ENCODE measurements around the gene WWOX.

- no peak for TF ChIP-seq POLR2A (IDR thresholded peaks at IDR 0.05)
- TF ChIP-seq, protein P1, sequence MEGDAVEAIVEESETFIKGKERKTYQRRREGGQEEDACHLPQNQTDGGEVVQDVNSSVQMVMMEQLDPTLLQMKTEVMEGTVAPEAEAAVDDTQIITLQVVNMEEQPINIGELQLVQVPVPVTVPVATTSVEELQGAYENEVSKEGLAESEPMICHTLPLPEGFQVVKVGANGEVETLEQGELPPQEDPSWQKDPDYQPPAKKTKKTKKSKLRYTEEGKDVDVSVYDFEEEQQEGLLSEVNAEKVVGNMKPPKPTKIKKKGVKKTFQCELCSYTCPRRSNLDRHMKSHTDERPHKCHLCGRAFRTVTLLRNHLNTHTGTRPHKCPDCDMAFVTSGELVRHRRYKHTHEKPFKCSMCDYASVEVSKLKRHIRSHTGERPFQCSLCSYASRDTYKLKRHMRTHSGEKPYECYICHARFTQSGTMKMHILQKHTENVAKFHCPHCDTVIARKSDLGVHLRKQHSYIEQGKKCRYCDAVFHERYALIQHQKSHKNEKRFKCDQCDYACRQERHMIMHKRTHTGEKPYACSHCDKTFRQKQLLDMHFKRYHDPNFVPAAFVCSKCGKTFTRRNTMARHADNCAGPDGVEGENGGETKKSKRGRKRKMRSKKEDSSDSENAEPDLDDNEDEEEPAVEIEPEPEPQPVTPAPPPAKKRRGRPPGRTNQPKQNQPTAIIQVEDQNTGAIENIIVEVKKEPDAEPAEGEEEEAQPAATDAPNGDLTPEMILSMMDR (IDR thresholded peaks at IDR 0.05): no peak
Observed at GRCh38 chr16:78116946-78117345, 17.5 kb downstream of the WWOX start.

Measured in thyroid gland (tissue), 4 donors.